ENCODE data around the gene RELL1.

DNA sequence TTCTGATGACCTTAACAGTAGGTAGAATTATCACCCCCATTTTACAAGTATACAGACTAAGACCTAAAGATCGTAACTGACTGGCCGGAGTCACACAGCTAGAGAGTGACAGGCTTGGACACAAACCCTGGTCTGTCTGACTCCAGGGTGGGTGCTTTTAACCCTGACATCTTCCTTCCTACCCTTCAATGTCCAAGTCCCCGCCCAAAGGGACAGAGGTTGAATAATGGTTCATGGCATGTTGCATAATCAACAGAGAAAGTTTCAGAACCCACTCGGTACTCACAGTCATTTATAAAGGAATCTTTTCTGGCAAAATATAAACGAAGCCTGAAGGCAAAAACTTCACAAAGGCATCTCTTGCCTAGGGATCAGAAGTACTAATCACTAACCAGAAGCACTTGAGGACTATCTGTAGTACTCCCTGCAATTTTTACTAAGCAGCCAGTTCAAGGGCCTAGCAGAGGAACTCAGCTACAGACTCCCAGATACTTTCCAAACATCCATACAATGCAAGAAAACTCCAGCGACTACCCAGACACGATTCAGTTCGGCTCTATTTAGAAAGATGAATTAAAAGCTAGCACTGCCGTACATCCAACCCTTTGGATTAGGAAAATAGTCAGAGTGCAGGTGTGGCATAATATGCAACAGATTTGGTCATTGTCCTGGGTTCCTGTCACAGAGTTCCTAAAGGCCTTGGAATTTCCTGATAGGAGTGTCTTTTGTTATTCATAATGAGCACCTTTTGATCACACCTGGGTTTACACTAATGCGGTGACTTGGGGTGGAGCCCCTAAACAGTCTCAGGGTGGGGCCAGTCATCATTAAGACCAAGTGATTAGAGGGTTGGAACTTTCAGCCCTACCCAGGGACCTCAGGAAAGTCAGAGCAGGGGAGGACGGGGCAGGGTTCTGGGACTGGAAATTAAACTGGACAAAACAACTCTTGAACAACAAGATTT is 44.0 kb downstream of the RELL1 start:
- TF ChIP-seq, protein P1, sequence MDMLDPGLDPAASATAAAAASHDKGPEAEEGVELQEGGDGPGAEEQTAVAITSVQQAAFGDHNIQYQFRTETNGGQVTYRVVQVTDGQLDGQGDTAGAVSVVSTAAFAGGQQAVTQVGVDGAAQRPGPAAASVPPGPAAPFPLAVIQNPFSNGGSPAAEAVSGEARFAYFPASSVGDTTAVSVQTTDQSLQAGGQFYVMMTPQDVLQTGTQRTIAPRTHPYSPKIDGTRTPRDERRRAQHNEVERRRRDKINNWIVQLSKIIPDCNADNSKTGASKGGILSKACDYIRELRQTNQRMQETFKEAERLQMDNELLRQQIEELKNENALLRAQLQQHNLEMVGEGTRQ (IDR thresholded peaks at IDR 0.05; ENCODE audit: borderline replicate concordance, low read depth, low read length), result no peak
- no peak for TF ChIP-seq MXI1 (IDR thresholded peaks at IDR 0.05; ENCODE audit: low read depth, low read length)
- no peak for TF ChIP-seq GABPA (IDR thresholded peaks at IDR 0.05; ENCODE audit: low read depth)
- no peak for TF ChIP-seq RCOR1 (IDR thresholded peaks at IDR 0.05; ENCODE audit: low read length)
- TF ChIP-seq NRF1 (IDR thresholded peaks at IDR 0.05; ENCODE audit: low read depth, low read length), result no peak
- TF ChIP-seq, protein P2, sequence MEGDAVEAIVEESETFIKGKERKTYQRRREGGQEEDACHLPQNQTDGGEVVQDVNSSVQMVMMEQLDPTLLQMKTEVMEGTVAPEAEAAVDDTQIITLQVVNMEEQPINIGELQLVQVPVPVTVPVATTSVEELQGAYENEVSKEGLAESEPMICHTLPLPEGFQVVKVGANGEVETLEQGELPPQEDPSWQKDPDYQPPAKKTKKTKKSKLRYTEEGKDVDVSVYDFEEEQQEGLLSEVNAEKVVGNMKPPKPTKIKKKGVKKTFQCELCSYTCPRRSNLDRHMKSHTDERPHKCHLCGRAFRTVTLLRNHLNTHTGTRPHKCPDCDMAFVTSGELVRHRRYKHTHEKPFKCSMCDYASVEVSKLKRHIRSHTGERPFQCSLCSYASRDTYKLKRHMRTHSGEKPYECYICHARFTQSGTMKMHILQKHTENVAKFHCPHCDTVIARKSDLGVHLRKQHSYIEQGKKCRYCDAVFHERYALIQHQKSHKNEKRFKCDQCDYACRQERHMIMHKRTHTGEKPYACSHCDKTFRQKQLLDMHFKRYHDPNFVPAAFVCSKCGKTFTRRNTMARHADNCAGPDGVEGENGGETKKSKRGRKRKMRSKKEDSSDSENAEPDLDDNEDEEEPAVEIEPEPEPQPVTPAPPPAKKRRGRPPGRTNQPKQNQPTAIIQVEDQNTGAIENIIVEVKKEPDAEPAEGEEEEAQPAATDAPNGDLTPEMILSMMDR (IDR thresholded peaks at IDR 0.05), result no peak
- TF ChIP-seq CHD2 (IDR thresholded peaks at IDR 0.05; ENCODE audit: low read length, partially characterized antibody), result no peak
- no peak for TF ChIP-seq RAD21 (IDR thresholded peaks at IDR 0.05; ENCODE audit: low read length)
- TF ChIP-seq EZH2phosphoT487 (IDR thresholded peaks at IDR 0.05; ENCODE audit: borderline replicate concordance, low read depth), result no peak
- no peak for TF ChIP-seq EP300 (IDR thresholded peaks at IDR 0.05; ENCODE audit: borderline replicate concordance in 1 of 2, low read depth in 1 of 2, low read length in 1 of 2)
- no peak for TF ChIP-seq FOSL2 (IDR thresholded peaks at IDR 0.05; ENCODE audit: borderline replicate concordance, low read depth)
- no peak for TF ChIP-seq TCF12 (IDR thresholded peaks at IDR 0.05)
- TF ChIP-seq POLR2AphosphoS5 (IDR thresholded peaks at IDR 0.05; ENCODE audit: low read depth, low read length), result no peak
- TF ChIP-seq, protein P3, sequence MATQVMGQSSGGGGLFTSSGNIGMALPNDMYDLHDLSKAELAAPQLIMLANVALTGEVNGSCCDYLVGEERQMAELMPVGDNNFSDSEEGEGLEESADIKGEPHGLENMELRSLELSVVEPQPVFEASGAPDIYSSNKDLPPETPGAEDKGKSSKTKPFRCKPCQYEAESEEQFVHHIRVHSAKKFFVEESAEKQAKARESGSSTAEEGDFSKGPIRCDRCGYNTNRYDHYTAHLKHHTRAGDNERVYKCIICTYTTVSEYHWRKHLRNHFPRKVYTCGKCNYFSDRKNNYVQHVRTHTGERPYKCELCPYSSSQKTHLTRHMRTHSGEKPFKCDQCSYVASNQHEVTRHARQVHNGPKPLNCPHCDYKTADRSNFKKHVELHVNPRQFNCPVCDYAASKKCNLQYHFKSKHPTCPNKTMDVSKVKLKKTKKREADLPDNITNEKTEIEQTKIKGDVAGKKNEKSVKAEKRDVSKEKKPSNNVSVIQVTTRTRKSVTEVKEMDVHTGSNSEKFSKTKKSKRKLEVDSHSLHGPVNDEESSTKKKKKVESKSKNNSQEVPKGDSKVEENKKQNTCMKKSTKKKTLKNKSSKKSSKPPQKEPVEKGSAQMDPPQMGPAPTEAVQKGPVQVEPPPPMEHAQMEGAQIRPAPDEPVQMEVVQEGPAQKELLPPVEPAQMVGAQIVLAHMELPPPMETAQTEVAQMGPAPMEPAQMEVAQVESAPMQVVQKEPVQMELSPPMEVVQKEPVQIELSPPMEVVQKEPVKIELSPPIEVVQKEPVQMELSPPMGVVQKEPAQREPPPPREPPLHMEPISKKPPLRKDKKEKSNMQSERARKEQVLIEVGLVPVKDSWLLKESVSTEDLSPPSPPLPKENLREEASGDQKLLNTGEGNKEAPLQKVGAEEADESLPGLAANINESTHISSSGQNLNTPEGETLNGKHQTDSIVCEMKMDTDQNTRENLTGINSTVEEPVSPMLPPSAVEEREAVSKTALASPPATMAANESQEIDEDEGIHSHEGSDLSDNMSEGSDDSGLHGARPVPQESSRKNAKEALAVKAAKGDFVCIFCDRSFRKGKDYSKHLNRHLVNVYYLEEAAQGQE (IDR thresholded peaks at IDR 0.05; ENCODE audit: low read depth, low read length), result no peak
